NK-92 treated with Interleukin-12 subunit alpha and Interleukin-12 subunit beta, amount 100 ng/mL, for 24 hours (cell line): ENCODE results near the gene ARHGEF38.
"Not testable (repeated sequence)": the region's sequence is repeated elsewhere in the genome, so short reads cannot be mapped to it uniquely, and the experiment has no call there.

ENCODE experiments used
- DNase-seq: peaks from one replicate; lab custom pipeline; 2025; lab: John Stamatoyannopoulos, UW

The ARHGEF38 gene

DNA sequence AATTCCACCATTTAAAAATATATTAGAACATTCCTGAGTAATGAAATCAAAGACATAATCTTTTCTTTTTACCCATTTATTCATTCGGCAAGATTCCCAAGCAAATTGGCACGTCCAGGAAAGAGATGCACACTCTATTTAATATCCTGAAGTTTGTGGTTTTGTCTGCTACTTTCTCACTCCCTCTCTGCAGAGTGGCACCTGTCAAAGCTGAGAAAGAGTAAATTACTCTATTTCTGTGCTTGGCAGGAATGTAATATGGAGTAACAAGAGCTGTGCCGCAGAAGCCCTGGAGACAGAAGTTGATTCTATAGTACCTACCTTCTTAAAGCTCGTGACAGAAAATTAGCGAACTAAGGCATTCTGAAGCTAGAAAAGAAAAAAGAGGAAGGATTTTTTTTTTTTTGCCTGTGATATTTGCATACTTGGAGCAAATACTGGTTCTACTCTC lies 161.7 kb downstream of the ARHGEF38 start:
- no peak for DNase-seq

DNA sequence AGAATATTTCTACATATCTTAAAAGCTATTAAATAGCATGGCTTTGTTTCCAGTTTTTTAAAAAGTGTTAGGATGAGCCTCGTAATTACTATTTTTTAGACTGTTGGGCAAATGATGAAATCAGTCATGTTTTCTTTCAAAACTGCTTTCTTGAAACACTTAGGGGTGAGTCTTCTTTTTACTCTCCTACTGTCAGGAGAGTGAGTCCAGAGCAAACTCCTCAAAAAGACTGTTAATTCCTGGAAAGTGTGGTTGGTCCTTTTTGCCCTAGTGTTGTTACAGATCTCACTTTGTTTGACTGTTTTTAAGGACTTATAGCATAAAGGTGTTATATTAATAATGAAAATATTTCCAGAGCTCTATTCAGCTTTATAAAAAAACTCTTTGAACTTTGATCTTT lies 162.5 kb downstream of the ARHGEF38 start:
- DNase-seq: no peak

DNA sequence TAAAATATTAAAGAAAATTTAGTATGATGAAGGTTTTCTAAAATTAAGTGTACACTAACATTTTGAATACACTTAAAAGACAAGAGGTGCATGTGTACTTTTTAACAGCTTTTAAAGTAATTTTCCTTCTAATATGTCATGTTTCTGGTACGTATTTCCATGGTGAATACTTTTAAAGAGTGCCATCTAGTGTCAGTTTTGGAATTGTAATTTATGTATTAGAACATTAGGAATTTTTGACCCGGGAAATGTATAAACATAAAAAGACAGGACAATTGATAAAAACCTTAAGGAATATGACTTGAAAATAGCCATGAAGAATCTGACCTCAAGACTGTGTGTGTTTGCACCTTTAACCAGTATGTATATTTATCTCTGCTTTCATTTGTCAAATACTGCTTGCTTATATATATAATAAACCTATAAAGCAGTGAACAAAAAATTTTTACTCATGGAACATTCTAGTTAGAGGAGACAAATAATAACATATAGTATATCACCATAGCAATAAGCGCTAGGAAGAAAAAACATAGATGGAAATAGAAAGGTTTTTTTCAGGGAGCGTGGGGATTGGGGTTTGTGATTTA lies 163.4 kb downstream of the ARHGEF38 start:
- no peak for DNase-seq

DNA sequence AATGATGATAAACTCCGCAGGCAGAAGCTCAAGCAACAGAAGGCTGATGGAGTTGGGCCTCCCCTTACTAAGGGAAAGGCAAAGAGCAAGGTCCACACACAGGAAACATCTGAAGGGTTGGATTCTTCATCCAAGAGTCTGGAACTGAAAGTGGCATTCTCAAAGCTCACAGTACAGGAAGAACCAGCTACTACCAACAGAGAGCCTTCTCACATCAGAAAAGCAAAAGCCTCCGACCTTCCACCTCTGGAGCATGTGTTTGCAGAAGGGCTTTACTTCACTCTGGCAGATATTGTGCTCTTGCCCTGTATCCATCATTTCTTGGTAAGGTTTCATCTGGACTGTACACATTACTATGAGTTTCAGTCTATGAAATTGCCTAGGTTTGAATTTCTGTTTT lies 166.8 kb downstream of the ARHGEF38 start:
- DNase-seq: no peak

DNA sequence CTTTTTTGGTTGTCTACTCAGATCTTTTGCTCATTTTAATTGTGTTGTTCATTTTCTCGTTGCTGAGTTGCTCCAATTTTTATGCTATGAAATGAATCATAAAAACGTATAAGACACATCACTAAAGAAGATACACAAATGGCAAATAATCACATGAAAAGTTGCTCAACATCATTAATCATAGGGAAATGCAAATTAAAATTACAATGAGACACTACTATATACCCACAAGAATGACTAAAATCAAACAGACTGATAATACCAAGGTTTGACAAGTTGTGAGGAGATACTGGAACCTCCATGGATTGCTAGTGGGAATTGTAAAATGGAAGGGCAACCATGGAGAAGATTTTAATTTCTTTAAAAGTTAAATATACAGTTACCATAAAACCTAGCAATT lies 173.2 kb downstream of the ARHGEF38 start:
- no peak for DNase-seq

DNA sequence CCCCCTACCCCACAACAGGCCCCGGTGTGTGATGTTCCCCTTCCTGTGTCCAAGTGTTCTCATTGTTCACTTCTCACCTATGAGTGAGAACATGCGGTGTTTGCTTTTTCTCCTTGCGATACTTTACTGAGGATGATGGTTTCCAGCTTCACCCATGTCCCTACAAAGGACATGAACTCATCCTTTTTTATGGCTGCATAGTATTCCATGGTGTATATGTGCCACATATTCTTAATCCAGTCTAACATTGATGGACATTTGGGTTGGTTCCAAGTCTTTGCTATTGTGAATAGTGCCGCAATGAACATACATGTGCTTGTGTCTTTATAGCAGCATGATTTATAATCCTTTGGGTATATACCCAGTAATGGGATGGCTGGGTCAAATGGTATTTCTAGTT lies 177.5 kb downstream of the ARHGEF38 start:
- DNase-seq: not testable (repeated sequence)
